Fibroblast of skin of right biceps (primary cell): Measurements from ENCODE around the gene FGF7.
A peak's percentile ranks its signal among the peaks of the same experiment; 100 is the strongest.
"Not testable (repeated sequence)": the region's sequence is repeated elsewhere in the genome, so short reads cannot be mapped to it uniquely, and the experiment has no call there.

Experiments
- DNase-seq: peaks from one replicate; pipeline ENCODE4 v3.0.0-alpha.2; 2013

The FGF7 gene

DNA sequence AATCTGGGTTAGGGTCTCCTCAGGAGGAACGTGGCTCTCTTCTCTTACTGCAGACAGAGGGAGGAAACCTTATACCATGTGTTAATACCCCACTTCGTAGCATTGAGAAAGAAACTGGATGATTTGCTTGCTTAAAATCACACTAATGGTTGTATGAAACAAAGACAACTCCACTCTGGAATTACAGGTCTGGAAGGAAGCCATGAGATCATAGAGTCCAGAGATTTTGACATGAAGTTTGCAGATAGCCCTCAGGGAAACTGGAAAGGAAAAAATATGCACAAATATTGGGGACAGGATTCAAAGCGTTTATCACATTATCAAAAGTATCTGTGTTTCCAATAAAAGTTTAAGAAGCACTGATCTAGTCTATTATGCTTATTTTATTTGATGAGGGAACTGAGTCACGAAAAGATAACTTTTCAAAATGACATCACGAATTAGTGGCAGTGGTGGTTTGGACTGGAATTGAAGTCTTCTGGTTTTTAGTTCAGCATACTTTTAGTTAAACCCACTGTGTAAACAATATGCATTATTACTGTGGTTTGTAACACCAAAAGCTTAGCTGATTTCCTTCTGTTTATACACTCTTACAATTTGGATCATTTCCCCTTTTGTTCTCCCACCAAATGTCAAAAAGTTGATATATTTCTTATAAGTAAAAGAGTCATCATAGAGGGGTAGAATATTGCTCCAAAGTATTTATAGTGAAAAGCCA is 16.8 kb downstream of the FGF7 start:
- peak; percentile 49 for DNase-seq

DNA sequence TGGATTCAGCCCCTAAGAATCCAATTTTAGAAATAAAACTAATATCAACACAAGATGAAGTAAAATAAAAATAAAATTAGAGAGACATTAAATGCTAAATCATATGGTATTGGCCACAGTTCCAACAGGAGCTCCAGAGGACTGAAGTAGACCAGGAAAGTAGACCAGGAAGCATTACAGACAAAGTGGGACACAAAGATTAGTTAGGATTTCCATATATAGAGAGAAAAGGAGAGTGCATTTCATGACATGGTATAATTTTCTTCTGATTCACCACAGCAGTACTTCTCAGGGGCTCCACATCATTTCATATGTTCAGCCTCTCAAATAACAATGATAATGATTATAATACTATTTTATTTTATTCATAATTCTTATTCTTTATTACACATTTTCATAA is 18.3 kb downstream of the FGF7 start:
- DNase-seq: peak; percentile 62

DNA sequence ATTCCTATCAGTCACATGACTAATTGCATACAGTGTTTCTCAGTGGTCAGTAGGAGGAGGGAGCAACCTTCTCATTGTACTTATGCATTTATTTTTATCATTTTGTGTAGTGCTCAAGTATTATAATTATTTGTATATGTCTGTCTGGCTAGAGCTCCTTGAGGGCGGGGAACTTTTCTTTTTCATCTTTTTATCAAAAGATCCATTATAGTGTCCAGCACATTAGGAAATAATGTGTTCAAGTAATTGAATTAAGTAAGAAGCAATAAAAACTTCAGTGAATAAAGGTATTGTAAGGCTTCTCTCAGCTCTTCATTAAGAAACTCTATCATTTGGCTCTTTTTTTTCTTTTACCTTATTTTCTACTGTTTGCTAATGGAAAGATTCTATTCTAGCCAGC is 18.8 kb downstream of the FGF7 start:
- DNase-seq: no peak

DNA sequence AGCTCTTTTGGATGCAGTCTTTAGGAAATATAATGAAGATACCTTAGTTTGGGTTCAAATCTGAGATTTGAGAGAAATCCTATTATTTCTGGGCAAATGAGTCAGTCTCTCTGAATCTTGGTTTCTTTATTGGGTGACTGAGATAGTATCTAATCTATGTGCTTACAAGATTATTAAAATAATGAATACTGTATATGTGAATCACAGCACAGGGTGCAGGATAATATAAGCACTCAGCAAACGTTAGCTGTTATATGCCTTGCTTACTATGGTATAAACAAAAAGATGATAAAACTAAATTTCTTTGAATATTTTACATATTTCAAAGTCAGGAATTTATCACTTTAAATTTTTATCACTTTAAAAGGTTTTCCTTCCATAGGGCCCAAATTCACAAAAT is 29.6 kb downstream of the FGF7 start:
- DNase-seq: no peak

DNA sequence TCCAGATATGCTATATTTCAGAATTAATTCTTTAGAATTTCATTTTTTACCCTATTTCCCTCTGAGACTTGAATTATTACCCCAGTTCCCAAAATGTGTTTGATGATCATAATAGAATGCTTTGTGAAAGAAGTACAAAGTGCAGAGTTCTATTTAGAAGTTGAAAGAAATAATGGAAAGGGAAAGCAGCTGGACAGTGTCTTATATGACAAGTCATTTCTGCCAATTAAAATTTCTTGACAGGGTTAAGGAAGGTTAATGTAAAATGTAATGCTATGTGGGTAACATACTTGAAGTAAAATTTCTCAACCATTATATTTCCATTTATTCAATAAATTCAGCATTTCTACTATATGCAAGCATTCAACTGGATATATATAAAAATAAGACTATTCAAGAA is 33.1 kb downstream of the FGF7 start:
- DNase-seq: no peak

DNA sequence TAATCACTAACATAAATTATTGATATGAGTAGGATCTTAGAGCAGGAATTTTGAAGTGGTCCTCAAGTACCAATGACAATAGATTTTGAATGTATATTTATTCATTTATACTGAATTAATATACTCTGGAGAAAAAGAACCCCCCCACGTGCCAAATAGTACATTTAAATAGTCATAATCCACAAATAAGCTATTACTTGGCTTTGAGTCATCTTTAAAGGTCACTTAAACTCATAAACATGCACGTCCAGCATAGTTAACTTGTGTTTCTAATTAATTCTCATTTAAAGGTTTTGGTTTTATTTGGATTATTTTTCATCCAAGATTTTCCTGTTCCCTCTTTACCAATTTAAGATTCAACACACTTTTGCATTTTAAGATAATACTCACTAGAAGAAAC is 35.1 kb downstream of the FGF7 start:
- peak; percentile 42 for DNase-seq

DNA sequence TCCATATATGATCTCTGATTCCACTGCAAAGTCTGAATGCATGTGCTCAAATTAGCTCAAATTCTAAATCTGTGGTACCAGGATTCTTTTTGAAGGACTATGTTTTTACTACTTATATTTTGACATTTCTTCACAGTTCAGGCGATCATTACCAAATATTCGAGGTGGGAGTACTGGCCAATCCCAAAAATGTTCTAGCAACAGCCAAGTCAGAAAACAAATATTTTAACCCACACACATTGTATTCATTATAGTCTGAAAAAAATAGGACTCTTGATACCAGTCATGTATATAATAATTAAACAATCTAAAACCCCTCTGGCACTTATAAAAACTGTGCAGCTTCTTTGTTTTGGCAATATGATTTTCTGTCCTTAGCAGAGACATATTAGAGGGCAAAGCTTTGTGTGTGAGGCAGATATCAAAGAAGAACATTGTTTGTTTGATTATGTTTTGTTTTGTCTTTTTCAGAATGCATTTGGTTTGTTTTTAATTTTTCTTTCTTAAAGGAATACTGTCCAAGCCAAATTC is 37.4 kb downstream of the FGF7 start:
- peak; percentile 39 for DNase-seq

DNA sequence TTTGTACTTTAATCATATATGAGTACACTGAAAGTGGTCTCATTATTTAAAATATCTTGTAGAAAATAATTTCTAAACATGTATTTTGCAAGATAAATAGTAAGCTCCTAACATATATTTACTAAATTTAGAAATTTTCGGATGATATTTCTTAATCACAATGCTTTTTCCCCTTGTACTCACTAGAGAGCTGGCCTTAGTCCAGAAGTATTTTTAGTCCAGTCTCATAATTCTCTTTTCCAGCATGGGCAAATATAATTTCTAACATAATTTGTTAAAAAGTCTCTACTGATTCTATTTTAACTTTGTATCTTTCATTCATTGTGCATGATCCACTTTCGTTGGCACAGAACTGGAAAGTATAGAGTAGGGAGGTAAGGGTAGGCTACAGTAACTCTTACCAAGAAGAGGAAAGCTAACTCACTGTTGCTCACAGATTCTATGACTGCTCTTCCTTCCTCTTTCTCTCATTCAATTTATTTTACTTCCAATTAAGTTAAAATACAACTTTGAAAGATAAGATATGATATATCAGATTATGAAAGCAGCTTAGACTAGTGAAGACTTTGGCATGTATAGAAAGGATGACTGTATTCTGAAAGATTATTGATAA is 39.3 kb downstream of the FGF7 start:
- DNase-seq: no peak

DNA sequence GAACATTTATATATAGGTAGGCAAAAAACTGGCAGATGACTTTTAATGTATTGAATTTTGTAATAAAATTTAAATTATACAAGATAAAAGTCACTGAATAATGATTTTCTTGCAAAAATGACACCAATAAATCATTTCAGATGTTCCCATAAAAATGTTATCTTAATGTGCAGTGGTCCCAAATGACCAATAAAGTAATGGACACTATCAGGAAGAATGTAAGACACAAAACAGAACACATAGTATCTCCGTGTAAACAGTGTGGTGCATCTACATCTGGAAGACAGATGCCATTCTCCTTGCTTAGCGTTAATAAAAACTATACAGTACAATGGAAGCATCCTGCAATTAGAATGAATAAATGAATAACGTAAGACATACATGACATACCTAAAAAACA is 41.5 kb downstream of the FGF7 start:
- no peak for DNase-seq

DNA sequence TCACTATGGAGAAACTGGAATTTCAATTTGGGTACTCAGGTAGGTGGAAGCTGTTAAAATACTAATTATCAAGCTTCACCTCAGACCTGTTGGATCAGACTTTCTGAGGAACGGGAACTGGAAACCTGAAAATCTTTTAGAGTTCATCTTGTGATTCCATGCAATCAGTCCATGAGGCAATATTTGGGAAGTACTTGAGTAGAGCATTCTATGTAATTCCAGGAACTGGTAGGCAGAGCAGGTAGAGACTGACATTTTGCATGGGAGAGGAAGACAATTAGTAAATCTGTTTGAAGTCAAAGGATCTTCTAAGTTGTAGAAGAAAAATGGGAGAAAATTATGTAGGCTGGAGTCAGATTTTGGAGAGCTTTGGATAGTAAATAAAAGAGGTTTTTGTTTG is 43.1 kb downstream of the FGF7 start:
- no peak for DNase-seq

DNA sequence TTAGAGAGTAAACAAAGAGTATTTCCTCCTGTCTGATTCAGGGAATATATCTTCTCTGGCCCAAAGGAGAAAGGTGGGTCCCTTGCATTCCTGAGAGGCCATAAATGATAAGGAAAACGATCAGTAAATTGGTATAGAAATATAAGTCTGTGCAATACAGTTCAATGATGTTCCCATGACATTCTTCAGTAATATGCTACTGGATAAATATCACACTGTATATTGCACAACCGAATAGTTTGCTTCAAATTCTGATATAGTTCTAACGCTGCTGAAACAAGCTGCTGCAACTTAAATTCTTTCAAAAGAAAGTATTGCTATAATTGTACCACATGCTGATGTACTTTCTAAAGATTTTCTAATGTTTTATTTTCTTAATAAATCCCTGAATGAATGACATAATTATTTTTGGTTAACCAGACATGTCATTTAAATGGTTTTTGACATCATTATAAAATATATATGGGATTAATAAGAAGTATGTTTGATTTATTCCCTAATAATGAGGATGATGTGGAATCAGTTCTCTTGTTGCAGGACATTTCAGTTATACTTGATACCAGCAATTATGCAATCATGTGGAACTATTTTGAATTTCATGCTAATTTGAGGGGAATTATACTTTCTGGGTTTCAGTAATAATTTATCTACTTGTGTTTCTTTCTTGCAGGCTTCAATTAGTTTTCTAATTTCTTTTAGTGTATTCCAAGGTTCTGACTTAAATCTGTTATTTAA is 44.9 kb downstream of the FGF7 start:
- DNase-seq: peak; percentile 33

DNA sequence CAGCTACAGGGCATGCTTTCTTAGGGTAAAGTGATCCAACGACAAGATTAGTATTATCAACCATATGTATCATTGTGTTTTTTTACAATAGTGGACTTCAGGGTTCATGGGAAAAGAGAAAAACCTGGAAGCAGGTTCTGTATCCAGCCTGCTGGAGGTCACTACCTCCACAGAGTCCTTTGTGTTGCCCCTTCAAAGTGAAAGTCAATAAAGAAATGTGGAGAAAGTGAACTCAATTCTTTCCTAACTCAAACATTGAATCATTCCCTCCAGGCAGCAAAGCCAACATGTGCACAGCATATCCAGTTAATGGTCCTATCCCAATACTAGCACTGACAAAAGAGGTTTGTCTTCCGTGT is 45.4 kb downstream of the FGF7 start:
- DNase-seq: peak; percentile 25

DNA sequence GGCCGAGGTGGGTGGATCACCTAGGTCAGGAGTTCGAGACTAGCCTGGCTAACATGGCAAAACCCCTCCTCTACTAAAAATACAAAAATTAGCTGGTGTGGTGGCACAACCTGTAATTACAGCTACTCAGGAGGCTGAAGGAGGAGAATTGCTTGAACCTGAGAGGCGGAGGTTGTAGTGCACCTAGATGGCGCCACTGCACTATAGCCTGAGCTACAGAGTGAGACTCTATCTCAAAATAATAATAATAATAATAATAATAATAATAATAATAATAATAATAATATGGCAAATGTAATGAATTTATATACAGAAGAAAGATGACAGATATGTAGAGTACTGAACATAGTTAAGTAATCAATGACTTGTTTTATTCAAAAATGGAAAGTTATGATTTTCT is 48.2 kb downstream of the FGF7 start:
- DNase-seq: not testable (repeated sequence)

DNA sequence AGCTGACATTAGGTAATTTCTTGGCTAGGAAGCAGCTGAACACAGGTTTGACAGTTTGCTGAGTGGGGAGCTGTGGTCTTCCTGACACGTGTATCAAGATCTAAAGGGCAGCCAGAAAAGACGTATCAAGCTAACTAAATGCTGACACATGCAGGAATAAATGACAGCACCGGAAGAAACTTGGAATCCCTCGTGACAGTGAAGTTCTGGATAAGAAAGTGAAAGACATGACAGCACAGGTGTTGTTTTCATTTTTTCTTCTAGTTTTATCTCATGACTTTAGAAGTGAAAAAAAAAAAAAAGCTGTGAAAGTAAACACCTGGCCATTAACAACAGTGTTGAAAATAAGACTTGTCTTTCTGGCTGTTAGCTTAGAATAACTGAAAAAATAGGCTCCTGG is 48.7 kb downstream of the FGF7 start:
- DNase-seq: no peak

DNA sequence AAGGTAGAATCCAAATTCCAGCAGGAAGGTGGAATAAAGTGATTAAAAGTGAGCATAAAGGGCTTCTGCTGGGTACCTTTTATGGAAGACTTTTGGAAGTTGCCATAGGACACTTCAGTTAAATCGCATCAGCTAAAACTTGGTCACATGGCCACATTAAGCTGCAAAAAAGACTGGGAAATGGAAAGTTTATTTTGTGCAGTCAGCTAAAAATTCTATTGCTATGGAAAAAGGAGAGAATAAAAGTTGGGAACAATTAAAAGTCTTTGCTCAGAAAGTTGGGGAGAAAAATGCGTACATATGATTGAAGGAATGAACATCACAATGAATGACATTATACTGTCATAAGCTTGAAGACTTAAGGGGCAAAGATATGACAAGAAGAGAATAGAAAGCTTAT is 49.3 kb downstream of the FGF7 start:
- DNase-seq: no peak

DNA sequence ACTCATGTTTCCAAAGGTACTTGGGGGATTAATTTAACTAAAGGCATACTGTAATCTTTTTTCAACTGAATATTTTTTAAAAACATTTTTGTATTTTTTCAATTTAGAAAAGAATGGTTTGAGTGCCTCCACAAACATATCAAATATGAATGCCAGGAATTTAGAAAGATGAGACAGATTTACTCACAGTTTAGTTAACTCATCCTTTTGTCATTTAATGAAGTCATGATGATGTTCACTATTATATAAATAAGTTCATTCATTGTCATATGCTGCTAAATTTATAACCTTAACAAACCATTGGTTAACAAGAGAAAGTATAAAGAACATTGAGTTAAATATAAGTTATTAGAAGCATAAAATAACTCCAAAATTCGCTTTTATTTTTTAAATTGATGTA is 50.0 kb downstream of the FGF7 start:
- DNase-seq: no peak

DNA sequence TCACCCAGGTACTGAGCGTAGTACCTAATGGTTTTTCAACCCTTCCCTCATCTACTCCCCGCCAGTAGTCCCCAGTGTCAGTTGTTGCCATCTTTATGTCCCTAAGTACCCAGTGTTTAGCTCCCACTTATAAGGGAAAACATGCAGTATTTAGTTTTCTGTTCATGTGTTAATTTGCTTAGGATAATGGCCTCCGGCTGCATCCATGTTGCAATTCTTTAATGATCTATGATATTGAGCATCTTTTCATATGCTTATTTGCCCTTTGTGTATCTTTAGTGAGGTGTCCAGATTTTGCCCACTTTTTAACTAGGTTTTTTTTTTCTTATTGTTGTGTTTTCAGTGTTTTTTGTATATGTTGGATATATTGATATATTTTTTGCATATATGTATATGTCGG is 55.0 kb downstream of the FGF7 start:
- not testable (repeated sequence) for DNase-seq

DNA sequence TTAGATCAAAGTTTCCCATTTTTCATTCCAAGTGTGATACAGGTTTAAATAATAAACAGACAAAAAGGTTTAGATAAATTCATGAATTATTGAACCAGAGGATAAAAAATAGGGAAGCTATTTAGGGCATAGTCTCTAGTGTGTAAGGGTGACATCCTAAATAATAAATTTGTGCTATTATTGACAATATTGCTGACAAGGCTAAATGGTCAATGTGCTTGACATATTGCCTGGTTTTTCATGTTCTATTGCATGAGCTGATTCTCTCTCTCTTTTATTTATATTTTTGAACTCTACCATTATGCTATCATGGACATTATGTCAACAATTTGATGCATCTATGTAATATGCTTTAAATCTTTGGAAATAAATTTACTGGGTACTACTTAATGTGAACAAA is 55.9 kb downstream of the FGF7 start:
- DNase-seq: not testable (repeated sequence)

DNA sequence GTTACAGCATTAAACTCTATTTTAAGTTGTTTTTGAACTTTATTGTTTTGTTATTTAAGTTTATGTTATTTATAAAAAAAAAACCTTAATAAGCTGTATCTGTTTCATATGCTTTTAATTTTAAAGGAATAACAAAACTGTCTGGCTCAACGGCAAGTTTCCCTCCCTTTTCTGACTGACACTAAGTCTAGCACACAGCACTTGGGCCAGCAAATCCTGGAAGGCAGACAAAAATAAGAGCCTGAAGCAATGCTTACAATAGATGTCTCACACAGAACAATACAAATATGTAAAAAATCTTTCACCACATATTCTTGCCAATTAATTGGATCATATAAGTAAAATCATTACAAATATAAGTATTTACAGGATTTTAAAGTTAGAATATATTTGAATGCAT is 62.4 kb downstream of the FGF7 start:
- not testable (repeated sequence) for DNase-seq

DNA sequence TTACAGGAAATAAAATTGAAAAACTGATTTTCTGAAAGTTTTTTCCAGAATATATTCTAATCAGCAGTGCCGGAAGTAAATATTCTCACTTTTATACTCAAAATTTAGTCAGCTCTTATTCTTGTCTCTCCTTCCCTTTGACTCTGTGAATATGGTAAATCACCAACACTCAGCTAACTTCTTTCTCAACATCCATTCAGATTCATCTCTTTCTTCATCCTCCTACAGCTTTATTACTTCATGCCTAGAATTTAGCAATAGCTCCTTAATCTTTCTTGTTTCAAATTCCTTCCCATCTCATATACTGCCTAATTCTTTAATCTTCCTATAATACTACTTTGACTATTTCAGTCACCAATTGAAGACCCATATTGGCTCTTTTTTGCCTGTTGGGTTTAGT is 67.9 kb downstream of the FGF7 start:
- no peak for DNase-seq

DNA sequence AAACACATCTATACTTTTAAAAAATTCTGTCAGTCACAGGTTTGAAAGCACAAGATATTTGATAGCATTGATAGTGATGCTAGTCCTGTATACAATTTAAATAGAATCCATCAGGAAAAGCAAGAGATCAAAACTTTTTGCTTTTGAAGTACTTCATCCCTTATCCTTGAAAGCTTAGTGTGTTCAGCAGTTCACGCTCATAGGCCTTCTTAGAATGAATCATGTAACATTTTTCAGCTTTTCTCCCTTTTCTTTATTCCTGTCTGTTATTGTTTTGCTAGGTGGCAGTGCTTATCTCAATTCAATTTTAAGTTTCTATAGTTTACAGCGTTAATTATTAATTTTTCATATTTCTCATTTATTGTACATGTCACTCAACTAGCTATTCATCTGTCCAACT is 69.1 kb downstream of the FGF7 start:
- DNase-seq: no peak

DNA sequence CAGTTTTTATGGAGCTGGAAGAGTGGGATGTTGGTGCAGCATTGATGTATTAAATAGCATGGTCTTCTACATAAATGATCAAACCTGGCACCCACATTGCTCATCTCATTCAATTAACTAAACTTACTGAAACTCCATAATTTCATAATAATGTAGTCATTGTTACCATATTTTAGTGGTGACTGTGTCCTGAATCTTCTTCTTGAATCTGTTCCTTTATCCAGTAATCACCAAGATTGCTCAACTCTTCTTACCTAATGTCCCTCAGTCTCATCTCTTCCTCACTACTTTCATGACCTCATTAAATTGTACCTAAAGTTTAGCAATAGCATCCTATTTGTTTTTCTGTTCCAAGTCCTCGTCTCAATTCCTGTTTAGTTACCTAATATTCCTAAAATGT is 69.8 kb downstream of the FGF7 start:
- peak; percentile 76 for DNase-seq

DNA sequence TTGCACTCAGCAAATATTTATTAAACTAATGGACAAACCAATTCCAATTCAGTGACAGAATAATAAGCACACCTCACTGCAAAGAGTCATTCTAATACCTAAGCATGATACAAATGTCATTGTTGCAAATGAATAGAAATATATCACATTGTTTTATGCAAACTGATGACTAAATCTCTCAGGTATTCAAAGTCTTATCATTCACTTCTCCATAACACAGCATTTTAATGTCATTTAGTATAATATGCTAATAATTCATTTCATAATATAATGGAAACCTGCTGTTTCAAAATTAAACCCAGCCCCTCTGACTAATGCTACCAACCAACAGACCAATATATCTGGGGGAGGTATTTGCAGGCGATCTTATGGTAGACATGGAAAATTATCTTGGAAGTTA is 71.8 kb downstream of the FGF7 start:
- DNase-seq: peak; percentile 67
